ENCODE data around the gene PROKR1. TPM values are rescaled to one million over a fixed set of nuclear protein-coding genes. Genes with fewer than 3 reads are reported as not detected.
"Not testable (repeated sequence)": the region's sequence is repeated elsewhere in the genome, so short reads cannot be mapped to it uniquely, and the experiment has no call there.

The PROKR1 gene
- total RNA-seq: not detected

DNA sequence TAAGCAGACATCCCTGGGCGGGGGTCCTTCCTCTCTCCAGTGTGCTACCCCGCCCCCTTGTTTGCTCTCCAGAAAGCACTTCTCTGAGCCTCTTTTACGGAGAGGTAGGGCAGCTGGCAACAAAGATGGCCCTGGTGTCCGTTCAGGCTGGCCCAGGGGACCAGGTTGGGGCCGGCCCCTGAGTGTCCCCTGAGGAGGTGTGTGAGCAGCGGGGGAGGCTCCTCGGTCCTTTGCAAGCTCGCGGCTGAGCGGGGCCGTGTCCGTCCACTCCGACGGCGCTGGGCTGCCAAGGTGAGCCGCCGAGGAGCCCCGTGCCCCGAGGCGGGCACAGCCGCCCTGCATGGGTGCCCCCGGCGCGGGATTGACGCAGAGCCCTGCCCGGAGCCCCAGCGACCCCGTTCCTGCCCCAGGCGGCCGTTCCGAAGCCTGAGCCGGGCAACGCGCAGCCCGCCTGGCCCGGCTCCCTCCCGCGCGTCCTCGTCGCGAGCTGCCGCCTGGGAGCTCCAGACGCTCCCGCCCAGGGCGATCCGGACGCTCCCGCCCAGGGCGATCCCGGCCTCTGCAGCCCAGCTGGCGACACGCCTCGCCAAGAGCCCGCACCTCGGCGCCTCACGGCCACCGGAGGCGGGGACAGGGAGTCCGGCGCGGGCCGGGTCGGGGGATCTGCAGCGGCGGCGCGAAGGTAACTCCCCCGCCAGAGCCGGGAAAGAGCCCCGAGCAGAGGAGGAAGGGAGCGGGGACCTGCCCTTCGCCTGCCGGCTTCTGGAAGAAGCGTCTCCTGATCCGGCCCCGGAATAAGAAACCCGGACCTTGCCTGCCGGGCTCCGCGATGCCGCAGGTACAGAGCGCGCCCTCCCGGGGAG lies at the start of gene PROKR1:
PROKR1 (plus strand) TSS at position 569 of the 863 bp plus-strand sequence. CDS start 2,243 bp downstream, outside the sequence.
- TF ChIP-seq, protein P1, sequence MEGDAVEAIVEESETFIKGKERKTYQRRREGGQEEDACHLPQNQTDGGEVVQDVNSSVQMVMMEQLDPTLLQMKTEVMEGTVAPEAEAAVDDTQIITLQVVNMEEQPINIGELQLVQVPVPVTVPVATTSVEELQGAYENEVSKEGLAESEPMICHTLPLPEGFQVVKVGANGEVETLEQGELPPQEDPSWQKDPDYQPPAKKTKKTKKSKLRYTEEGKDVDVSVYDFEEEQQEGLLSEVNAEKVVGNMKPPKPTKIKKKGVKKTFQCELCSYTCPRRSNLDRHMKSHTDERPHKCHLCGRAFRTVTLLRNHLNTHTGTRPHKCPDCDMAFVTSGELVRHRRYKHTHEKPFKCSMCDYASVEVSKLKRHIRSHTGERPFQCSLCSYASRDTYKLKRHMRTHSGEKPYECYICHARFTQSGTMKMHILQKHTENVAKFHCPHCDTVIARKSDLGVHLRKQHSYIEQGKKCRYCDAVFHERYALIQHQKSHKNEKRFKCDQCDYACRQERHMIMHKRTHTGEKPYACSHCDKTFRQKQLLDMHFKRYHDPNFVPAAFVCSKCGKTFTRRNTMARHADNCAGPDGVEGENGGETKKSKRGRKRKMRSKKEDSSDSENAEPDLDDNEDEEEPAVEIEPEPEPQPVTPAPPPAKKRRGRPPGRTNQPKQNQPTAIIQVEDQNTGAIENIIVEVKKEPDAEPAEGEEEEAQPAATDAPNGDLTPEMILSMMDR (IDR thresholded peaks at IDR 0.05): no peak
- DNase-seq (ENCODE audit: low spot score): no peak

DNA sequence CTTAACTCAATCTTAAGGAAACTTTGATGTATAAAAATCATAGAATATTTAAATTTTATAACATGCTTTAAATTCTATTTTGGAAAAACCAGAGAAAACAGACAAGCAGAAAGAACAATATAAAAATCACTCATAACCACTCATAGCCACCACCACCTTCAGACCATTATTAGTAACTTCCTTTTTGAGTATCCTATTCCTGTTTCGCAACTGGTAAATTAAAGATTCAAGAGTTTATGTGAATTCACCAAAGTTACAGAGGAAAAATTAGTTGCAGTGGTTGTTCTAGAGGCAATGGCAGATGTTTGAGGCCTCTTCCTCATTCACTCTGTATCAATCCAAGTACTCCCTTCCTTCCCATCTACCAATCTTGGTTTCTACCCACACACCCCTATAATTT lies 49.3 kb upstream of the PROKR1 start:
- TF ChIP-seq, protein P1 (IDR thresholded peaks at IDR 0.05): no peak
- ATAC-seq (ENCODE audit: insufficient number of reproducible peaks, low FRiP score, low read depth) (no peak), DNase-seq (ENCODE audit: low spot score) (no peak)
- H3K4me1 ChIP-seq (ENCODE audit: control insufficient read depth in 1 of 2, low read depth in 2 of 2): no peaks in the 10 kb centered on the region
- H3K4me3 ChIP-seq: no peak overlapping the region
- H3K9me3 ChIP-seq: no peaks in the 10 kb centered on the region
- H3K27ac ChIP-seq: no peak overlapping the region
- H3K36me3 ChIP-seq: no peaks in the 10 kb centered on the region
- no peaks in the 10 kb centered on the region for H3K27me3 ChIP-seq (replicated peaks; ENCODE audit: insufficient read depth)

More for the DNA sequence above, at the start of gene PROKR1:
- Histone ChIP-seq H3K27me3 (replicated peaks; ENCODE audit: insufficient read depth) (no peaks in the 10 kb centered on the region), H3K4me3 (peak within 1 kb of the TSS; percentile 74), H3K4me1 (ENCODE audit: control insufficient read depth in 1 of 2, low read depth in 2 of 2) (peaks cover 9 to 15% of the 10 kb centered on the region in 2 donors), H3K27ac (no peak within 1 kb of the TSS), H3K36me3 (no peaks in the 10 kb centered on the region), H3K9me3 (no peaks in the 10 kb centered on the region)
- no peak for ATAC-seq (ENCODE audit: insufficient number of reproducible peaks, low FRiP score, low read depth)

DNA sequence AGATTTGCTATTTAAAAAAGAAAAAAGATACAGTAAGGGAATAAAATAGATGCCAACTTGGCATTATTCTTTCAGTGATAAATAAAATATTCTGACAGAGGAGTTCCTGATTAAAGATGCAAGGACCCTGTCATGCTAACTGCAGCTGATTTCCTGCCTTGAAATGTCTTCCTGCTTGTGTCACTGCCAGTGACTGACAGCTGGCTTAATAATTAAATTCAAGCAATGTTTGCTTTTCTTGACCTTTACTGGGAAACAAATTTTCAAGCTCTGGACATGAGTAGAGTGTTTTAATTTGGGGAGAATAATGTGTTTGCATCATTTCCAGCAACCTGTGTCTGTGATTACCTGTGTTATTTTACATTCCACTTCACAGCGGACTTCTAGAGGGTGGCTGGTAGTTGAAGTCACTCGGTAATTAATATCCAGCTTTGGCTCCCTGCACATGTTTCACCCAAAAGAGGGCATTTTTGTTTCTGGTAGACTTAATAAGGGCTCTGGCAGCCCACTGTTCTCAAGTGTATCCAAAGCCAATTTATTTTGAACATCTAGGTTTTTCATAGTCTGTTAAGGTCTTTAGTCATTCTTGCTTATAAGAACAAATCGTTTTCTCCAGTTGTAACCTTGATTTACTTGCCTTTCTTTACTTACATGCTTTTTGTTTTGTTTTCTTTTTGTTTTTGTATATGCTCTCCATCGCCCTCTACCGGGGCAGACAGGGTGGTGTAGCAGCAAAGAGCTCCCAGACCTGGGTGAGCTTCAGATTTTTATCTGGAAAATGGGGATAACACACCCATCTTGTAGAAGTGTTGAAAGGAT lies 48.5 kb upstream of the PROKR1 start:
- ATAC-seq (ENCODE audit: insufficient number of reproducible peaks, low FRiP score, low read depth) (no peak), DNase-seq (ENCODE audit: low spot score) (no peak)
- TF ChIP-seq, protein P1 (IDR thresholded peaks at IDR 0.05): peak; percentile 32
- Histone ChIP-seq H3K36me3 (no peaks in the 10 kb centered on the region), H3K27me3 (replicated peaks; ENCODE audit: insufficient read depth) (no peaks in the 10 kb centered on the region), H3K9me3 (no peaks in the 10 kb centered on the region), H3K4me1 (ENCODE audit: control insufficient read depth in 1 of 2, low read depth in 2 of 2) (no peaks in the 10 kb centered on the region), H3K4me3 (no peak overlapping the region), H3K27ac (no peak overlapping the region)

DNA sequence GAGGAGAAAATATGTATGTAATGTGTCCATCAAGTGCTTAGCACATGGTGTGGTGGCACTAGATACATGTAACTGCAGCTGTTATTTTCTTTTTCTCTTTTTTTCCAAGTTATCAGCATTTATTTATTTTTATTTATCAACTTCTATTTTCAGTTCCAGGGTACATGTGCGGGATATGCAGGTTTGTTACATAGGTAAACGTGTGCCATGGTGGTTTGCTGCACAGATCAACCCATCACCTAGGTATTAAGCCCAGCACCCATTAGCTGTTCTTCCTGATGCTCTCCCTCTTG lies 47.9 kb upstream of the PROKR1 start:
- not testable (repeated sequence) for H3K9me3 ChIP-seq; H3K4me3 ChIP-seq; DNase-seq (ENCODE audit: low spot score); H3K36me3 ChIP-seq; ATAC-seq (ENCODE audit: insufficient number of reproducible peaks, low FRiP score, low read depth); H3K27ac ChIP-seq; H3K27me3 ChIP-seq (replicated peaks; ENCODE audit: insufficient read depth); H3K4me1 ChIP-seq (ENCODE audit: control insufficient read depth in 1 of 2, low read depth in 2 of 2)
- TF ChIP-seq, protein P1 (IDR thresholded peaks at IDR 0.05): peak; percentile 5

DNA sequence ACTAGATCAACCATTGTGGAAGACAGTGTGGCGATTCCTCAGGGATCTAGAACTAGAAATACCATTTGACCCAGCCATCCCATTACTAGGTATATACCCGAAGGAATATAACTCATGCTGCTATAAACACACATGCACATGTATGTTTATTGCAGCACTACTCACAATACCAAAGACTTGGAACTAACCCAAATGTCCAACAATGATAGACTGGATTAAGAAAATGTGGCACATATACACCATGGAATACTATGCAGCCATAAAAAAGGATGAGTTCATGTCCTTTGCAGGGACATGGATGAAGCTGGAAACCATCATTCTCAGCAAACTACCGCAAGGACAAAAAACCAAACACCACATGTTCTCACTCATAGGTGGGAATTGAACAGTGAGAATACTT lies 42.9 kb upstream of the PROKR1 start:
- ATAC-seq (ENCODE audit: insufficient number of reproducible peaks, low FRiP score, low read depth); H3K4me1 ChIP-seq (ENCODE audit: control insufficient read depth in 1 of 2, low read depth in 2 of 2); H3K4me3 ChIP-seq; H3K36me3 ChIP-seq; H3K9me3 ChIP-seq; H3K27me3 ChIP-seq (replicated peaks; ENCODE audit: insufficient read depth); DNase-seq (ENCODE audit: low spot score); H3K27ac ChIP-seq: not testable (repeated sequence)

Measured in thoracic aorta (tissue), 2 donors.